Lower leg skin (tissue), 3 donors: ENCODE results near the gene ZEB1.

ENCODE experiments used
- POLR2A ChIP-seq, 2 donors: fragments of 450-650 bp; IDR thresholded peaks; one replicate each; pipeline ENCODE4 v1.6.1; 2016 to 2017; ENCODE audit warnings: antibody characterized with exemption in 2 of 2, mild to moderate bottlenecking in 1 of 2, moderate library complexity in 1 of 2
- TF ChIP-seq, protein P1 (sequence below), 3 donors: fragments of 450-650 bp; IDR thresholded peaks; one replicate each; pipeline ENCODE4 v1.5.1; 2016; ENCODE audit warnings: antibody characterized with exemption in 3 of 3, mild to moderate bottlenecking in 3 of 3, moderate library complexity in 2 of 3

- TF ChIP-seq, protein P1, sequence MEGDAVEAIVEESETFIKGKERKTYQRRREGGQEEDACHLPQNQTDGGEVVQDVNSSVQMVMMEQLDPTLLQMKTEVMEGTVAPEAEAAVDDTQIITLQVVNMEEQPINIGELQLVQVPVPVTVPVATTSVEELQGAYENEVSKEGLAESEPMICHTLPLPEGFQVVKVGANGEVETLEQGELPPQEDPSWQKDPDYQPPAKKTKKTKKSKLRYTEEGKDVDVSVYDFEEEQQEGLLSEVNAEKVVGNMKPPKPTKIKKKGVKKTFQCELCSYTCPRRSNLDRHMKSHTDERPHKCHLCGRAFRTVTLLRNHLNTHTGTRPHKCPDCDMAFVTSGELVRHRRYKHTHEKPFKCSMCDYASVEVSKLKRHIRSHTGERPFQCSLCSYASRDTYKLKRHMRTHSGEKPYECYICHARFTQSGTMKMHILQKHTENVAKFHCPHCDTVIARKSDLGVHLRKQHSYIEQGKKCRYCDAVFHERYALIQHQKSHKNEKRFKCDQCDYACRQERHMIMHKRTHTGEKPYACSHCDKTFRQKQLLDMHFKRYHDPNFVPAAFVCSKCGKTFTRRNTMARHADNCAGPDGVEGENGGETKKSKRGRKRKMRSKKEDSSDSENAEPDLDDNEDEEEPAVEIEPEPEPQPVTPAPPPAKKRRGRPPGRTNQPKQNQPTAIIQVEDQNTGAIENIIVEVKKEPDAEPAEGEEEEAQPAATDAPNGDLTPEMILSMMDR (IDR thresholded peaks at IDR 0.05) = no peak
- no peak for TF ChIP-seq POLR2A (IDR thresholded peaks at IDR 0.05)
Measured at GRCh38 chr10:31270954-31271353, 48.1 kb upstream of the ZEB1 start.
